Thyroid gland (tissue), 4 donors: Measurements from ENCODE around the gene CAMK1D.

Experiments used
- POLR2A ChIP-seq, 2 donors: fragments of 450-650 bp; IDR thresholded peaks; one replicate each; pipeline ENCODE4 v1.6.1; 2017; ENCODE audit warnings: antibody characterized with exemption in 2 of 2, mild to moderate bottlenecking in 2 of 2, moderate library complexity in 1 of 2
- TF ChIP-seq, protein P1 (sequence below), 6 experiments: fragments of 200-600 bp in 3 of 6; fragments of 450-650 bp in 3 of 6; sonication (generic) in 3 of 6; IDR thresholded peaks; one replicate each; pipeline ENCODE4 v1.5.1; 2016 to 2019; ENCODE audit warnings: antibody characterized with exemption in 6 of 6, mild to moderate bottlenecking in 2 of 6, inconsistent platforms in 1 of 6, moderate library complexity in 1 of 6

DNA sequence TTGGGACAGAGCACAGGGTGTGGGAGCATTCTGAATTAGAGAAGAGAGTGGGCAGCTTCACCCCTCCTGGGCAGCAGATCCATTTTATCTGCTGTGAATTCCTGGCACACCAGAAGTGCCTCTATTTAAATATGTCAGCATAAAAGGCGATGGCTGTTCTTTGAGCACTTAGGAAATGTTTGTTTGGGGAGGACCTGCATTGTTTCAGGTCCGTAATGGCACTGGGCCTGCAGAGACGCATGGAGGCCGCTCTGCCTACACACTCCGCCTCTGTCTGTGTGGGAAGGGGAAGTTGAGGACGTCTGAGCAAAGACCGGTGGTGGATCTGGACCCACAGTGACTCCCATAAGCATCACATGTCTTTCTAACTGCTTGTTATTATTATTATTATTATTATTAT, 253.2 kb downstream of the CAMK1D start:
- TF ChIP-seq, protein P1, sequence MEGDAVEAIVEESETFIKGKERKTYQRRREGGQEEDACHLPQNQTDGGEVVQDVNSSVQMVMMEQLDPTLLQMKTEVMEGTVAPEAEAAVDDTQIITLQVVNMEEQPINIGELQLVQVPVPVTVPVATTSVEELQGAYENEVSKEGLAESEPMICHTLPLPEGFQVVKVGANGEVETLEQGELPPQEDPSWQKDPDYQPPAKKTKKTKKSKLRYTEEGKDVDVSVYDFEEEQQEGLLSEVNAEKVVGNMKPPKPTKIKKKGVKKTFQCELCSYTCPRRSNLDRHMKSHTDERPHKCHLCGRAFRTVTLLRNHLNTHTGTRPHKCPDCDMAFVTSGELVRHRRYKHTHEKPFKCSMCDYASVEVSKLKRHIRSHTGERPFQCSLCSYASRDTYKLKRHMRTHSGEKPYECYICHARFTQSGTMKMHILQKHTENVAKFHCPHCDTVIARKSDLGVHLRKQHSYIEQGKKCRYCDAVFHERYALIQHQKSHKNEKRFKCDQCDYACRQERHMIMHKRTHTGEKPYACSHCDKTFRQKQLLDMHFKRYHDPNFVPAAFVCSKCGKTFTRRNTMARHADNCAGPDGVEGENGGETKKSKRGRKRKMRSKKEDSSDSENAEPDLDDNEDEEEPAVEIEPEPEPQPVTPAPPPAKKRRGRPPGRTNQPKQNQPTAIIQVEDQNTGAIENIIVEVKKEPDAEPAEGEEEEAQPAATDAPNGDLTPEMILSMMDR (IDR thresholded peaks at IDR 0.05): no peak
- no peak for TF ChIP-seq POLR2A (IDR thresholded peaks at IDR 0.05)
